ENCODE data around the gene FMNL3. TPM values are rescaled to one million over a fixed set of nuclear protein-coding genes. Genes with fewer than 3 reads are reported as not detected.

Gene FMNL3
- polyA plus RNA-seq, 1 of the 3 experiments (the other 2 are of a cell fraction), result 10.2 TPM

DNA sequence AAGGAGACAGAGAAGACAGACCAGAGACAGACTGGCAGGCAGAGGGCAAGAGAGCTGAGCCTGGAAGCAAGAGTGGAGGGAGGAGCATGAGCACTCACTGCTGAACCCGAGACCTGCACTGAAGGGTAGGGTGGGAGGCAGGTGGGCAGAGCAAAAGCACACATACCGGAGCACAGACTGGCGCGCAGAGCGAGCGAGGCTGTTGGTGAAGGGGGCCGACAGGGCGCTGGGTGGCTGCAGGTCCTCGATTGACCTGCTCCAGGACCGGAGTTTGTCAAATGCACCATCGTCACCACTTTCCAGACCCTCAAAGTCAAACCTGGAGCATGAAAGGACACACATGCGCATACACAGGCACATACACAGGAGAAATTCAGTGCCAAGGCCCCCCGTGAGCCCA lies 48.9 kb downstream of the FMNL3 start (continued):
- TF ChIP-seq, protein P1, sequence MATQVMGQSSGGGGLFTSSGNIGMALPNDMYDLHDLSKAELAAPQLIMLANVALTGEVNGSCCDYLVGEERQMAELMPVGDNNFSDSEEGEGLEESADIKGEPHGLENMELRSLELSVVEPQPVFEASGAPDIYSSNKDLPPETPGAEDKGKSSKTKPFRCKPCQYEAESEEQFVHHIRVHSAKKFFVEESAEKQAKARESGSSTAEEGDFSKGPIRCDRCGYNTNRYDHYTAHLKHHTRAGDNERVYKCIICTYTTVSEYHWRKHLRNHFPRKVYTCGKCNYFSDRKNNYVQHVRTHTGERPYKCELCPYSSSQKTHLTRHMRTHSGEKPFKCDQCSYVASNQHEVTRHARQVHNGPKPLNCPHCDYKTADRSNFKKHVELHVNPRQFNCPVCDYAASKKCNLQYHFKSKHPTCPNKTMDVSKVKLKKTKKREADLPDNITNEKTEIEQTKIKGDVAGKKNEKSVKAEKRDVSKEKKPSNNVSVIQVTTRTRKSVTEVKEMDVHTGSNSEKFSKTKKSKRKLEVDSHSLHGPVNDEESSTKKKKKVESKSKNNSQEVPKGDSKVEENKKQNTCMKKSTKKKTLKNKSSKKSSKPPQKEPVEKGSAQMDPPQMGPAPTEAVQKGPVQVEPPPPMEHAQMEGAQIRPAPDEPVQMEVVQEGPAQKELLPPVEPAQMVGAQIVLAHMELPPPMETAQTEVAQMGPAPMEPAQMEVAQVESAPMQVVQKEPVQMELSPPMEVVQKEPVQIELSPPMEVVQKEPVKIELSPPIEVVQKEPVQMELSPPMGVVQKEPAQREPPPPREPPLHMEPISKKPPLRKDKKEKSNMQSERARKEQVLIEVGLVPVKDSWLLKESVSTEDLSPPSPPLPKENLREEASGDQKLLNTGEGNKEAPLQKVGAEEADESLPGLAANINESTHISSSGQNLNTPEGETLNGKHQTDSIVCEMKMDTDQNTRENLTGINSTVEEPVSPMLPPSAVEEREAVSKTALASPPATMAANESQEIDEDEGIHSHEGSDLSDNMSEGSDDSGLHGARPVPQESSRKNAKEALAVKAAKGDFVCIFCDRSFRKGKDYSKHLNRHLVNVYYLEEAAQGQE (IDR thresholded peaks at IDR 0.05; ENCODE audit: low read depth, low read length), result no peak
- TF ChIP-seq GATA2 (CRISPR knock-in tag; IDR thresholded peaks at IDR 0.05) (no peak), MEF2A (IDR thresholded peaks at IDR 0.05; ENCODE audit: borderline replicate concordance, low read depth) (no peak)
- TF ChIP-seq, protein P2, sequence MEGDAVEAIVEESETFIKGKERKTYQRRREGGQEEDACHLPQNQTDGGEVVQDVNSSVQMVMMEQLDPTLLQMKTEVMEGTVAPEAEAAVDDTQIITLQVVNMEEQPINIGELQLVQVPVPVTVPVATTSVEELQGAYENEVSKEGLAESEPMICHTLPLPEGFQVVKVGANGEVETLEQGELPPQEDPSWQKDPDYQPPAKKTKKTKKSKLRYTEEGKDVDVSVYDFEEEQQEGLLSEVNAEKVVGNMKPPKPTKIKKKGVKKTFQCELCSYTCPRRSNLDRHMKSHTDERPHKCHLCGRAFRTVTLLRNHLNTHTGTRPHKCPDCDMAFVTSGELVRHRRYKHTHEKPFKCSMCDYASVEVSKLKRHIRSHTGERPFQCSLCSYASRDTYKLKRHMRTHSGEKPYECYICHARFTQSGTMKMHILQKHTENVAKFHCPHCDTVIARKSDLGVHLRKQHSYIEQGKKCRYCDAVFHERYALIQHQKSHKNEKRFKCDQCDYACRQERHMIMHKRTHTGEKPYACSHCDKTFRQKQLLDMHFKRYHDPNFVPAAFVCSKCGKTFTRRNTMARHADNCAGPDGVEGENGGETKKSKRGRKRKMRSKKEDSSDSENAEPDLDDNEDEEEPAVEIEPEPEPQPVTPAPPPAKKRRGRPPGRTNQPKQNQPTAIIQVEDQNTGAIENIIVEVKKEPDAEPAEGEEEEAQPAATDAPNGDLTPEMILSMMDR (IDR thresholded peaks at IDR 0.05), result no peak

DNA sequence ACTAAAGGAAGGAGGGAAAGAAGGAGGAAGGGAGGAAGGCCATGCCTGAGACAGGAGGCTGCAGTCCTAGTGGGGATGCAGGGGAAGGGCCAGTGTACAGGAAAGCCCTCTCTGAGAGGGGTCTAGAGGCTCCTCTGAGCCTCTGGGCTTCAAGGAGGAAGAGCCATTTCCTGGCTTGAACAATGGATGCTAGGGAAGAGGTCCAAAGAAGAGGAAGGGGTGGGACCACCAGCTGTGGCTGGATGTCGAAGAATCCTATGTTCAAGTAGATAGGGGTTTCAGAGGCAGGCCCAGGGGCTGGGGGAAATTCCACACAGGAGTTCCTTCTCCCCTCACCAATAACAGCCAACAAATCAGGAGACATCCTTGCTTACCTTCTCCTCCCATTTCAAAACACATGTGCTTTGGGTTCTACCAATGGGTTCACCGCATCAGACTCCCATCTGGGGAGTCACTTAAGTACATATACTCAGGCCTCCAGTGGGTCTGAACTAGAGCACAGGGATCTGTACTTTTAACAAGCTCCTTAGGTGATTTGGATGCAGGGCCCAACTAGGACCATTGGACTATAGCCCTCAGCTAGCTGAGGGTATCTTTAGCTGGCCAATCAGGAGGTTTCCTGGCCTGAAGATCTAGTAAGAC lies 51.5 kb downstream of the FMNL3 start:
- Histone ChIP-seq H3K79me2 (ENCODE audit: insufficient read depth) (peaks cover 6% of the 10 kb centered on the region; the same call in 1 of the 2 replicates), H4K20me1 (ENCODE audit: insufficient read depth) (no peaks in the 10 kb centered on the region), H3F3A (replicated peaks; ENCODE audit: insufficient read depth) (peaks cover 5% of the 10 kb centered on the region), H3K4me1 (ENCODE audit: control insufficient read depth in 1 of 2, insufficient read depth in 2 of 2, low read depth in 1 of 2, low read length in 1 of 2) (no peaks in the 10 kb centered on the region), H3K36me3 (replicated peaks in 1 of 2; ENCODE audit: control insufficient read depth in 1 of 2, insufficient read depth in 2 of 2, low read length in 1 of 2) (peaks cover 37 to 59% of the 10 kb centered on the region in 2 experiments), H3K9me3 (no peaks in the 10 kb centered on the region), H3K27ac (ENCODE audit: low read depth in 2 of 2, low read length in 1 of 2) (no peak overlapping the region), H2AFZ (ENCODE audit: low read depth) (no peak overlapping the region), H3K4me2 (no peak overlapping the region), H3K4me3 (ENCODE audit: low read depth in 2 of 2, low read length in 1 of 2) (no peak overlapping the region), H3K9ac (no peak overlapping the region), H3K27me3 (ENCODE audit: insufficient read depth) (no peaks in the 10 kb centered on the region), H3K9me2 (no peaks in the 10 kb centered on the region)
- CTCF ChIA-PET, result interaction anchor here (1.1 to 30.5 kb wide), 5 partner anchors 10 to 56 kb away, joined by 3 to 590 read pairs (median 7); partner anchors contain the start of gene FMNL3
- TF ChIP-seq EZH2phosphoT487 (IDR thresholded peaks at IDR 0.05; ENCODE audit: borderline replicate concordance, low read depth) (no peak), RAD21 (IDR thresholded peaks at IDR 0.05; ENCODE audit: low read length) (no peak), TCF12 (IDR thresholded peaks at IDR 0.05) (no peak), RXRA (IDR thresholded peaks at IDR 0.05; ENCODE audit: borderline replicate concordance, low read depth) (no peak), POLR2AphosphoS5 (IDR thresholded peaks at IDR 0.05; ENCODE audit: low read depth, low read length) (no peak), NFIC (IDR thresholded peaks at IDR 0.05; ENCODE audit: borderline replicate concordance) (no peak), FOXM1 (IDR thresholded peaks at IDR 0.05; ENCODE audit: low read depth) (no peak), JUND (IDR thresholded peaks at IDR 0.05) (no peak)
- 73% methylated on average over 2 of the region's 2 CpGs for WGBS (ENCODE audit: low lambda C conversion rate)
- POLR2A ChIA-PET, result no interaction called here
- no peak for DNase-seq
